Fibroblast of skin of scalp (primary cell): Measurements from ENCODE around the gene GPT2.
"Not testable (repeated sequence)": the region's sequence is repeated elsewhere in the genome, so short reads cannot be mapped to it uniquely, and the experiment has no call there.

ENCODE experiments used
- DNase-seq: peaks from one replicate; pipeline ENCODE4 v3.0.0-alpha.2; 2013

The GPT2 gene

GRCh38 chr16:46923513-46924295, 39.5 kb downstream of the GPT2 start:
- DNase-seq = no peak

- no peak for DNase-seq
These were observed 40.2 kb downstream of the GPT2 start for GRCh38 chr16:46924402-46924801.

GRCh38 chr16:46926470-46927225, 42.5 kb downstream of the GPT2 start:
- DNase-seq = no peak

- DNase-seq = no peak
These were observed 43.1 kb downstream of the GPT2 start for GRCh38 chr16:46927273-46927672.

- DNase-seq = no peak
These were observed 44.6 kb downstream of the GPT2 start for GRCh38 chr16:46928811-46929210.

- DNase-seq = peak; percentile 50
These were observed 45.5 kb downstream of the GPT2 start for GRCh38 chr16:46929378-46930332.

GRCh38 chr16:46930861-46931260, 46.7 kb downstream of the GPT2 start:
- no peak for DNase-seq

GRCh38 chr16:46932802-46933201, 48.6 kb downstream of the GPT2 start:
- DNase-seq = peak; percentile 14

GRCh38 chr16:46937536-46937935, 53.4 kb downstream of the GPT2 start:
- DNase-seq = no peak

- DNase-seq = not testable (repeated sequence)
These were observed 60.6 kb downstream of the GPT2 start for GRCh38 chr16:46944713-46945112.

GRCh38 chr16:46947900-46948547, 63.9 kb downstream of the GPT2 start:
- DNase-seq = peak; percentile 31

GRCh38 chr16:46948548-46949166, 64.5 kb downstream of the GPT2 start:
- DNase-seq = no peak

GRCh38 chr16:46949241-46949892, 65.2 kb downstream of the GPT2 start:
- DNase-seq = no peak

GRCh38 chr16:46950009-46950408, 65.8 kb downstream of the GPT2 start:
- DNase-seq = no peak

GRCh38 chr16:46954562-46954961, 70.4 kb downstream of the GPT2 start:
- DNase-seq = no peak

- no peak for DNase-seq
These were observed 77.5 kb downstream of the GPT2 start for GRCh38 chr16:46961373-46962353.

- no peak for DNase-seq
These were observed 78.5 kb downstream of the GPT2 start for GRCh38 chr16:46962629-46963028.

- DNase-seq = no peak
These were observed 83.9 kb downstream of the GPT2 start for GRCh38 chr16:46968063-46968435.

- no peak for DNase-seq
These were observed 85.9 kb downstream of the GPT2 start for GRCh38 chr16:46970089-46970488.

GRCh38 chr16:46971271-46971670, 87.1 kb downstream of the GPT2 start:
- no peak for DNase-seq
